ENCODE measurements around the gene ESPNL.
"Not testable (repeated sequence)": the region's sequence is repeated elsewhere in the genome, so short reads cannot be mapped to it uniquely, and the experiment has no call there.

Gene ESPNL, protein sequence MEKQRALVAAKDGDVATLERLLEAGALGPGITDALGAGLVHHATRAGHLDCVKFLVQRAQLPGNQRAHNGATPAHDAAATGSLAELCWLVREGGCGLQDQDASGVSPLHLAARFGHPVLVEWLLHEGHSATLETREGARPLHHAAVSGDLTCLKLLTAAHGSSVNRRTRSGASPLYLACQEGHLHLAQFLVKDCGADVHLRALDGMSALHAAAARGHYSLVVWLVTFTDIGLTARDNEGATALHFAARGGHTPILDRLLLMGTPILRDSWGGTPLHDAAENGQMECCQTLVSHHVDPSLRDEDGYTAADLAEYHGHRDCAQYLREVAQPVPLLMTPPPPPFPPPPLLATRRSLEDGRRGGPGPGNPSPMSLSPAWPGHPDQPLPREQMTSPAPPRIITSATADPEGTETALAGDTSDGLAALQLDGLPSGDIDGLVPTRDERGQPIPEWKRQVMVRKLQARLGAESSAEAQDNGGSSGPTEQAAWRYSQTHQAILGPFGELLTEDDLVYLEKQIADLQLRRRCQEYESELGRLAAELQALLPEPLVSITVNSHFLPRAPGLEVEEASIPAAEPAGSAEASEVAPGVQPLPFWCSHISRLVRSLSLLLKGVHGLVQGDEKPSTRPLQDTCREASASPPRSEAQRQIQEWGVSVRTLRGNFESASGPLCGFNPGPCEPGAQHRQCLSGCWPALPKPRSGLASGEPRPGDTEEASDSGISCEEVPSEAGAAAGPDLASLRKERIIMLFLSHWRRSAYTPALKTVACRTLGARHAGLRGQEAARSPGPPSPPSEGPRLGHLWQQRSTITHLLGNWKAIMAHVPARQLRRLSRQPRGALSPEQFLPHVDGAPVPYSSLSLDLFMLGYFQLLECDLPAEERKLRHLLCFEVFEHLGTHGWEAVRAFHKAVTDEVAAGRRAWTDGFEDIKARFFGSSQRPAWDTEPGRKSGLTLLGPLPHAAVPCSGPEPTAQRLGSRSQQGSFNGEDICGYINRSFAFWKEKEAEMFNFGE

GRCh38 chr2:238100049-238100820 is at the start of gene ESPNL:
Gene ESPNL, plus strand, starts transcription at chr2:238100340. Its CDS starts 80 bp downstream, at chr2:238100420.
- no peak for DNase-seq (ENCODE audit: low read depth)

DNA sequence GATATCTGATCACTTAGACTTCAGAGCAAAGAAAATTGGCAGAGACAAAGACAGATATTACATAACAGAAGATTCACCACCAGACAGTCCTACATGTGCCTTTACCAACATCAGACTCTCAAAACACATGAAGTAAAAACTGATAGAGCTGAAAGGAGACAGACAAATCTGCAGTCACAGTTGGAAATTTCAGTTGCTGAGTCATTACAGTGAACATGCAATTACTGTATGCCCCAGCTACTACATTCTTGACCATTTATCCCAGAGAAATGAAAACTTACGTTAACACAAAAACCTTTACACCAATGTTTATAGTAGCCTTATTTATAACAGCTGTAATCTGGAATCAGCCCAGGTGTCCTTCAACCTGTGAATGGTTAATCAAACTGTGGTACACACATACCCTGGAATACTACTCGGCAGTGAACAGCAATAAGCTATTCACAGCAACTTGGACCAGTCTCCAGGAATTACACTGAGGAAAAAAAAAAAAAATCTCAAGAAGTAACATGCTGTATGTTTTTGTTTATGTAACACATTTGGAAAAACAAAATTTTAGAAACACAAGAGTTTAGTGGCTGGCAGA is 46.9 kb upstream of the ESPNL start:
- peak; percentile 27 for DNase-seq (ENCODE audit: low read depth)

- DNase-seq (ENCODE audit: low read depth), result no peak
These were observed 44.3 kb upstream of the ESPNL start for GRCh38 chr2:238055841-238056240.

DNA sequence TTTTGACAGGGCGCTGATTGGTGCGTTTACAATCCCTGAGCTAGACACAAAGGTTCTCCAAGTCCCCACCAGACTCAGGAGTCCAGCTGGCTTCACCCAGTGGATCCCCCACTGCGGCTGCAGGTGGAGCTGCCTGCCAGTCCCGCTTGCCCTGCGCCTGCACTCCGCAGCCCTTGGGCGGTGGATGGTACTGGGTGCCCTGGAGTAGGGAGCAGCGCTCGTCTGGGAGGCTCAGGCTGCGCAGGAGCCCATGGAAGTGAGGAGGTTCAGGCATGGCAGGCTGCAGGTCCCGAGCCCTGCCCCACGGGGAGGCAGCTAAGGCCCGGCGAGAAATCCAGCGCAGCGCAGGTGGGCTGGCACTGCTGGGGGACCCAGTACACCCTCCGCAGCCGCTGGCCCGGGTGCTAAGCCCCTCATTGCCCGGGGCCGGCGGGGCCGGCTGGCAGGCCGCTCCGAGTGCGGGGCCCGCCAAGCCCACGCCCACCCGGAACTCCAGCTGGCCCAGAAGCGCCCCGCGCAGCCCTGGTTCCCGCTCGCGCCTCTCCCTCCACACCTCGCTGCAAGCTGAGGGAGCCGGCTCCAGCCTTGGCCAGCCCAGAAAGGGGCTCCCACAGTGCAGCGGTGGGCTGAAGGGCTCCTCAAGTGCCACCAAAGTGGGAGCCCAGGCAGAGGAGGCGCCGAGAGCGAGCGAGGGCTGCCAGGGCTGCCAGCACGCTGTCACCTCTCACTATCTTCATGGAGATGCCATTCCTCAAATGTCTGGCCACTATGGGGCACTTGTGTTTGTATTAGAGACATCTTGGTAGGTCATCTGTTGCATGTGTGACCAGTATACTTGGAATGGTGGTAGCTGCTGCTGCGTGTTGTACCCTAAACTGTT is 42.2 kb upstream of the ESPNL start:
- DNase-seq (ENCODE audit: low read depth), result not testable (repeated sequence)

GRCh38 chr2:238059505-238059904 is 40.6 kb upstream of the ESPNL start:
- DNase-seq (ENCODE audit: low read depth), result no peak

DNA sequence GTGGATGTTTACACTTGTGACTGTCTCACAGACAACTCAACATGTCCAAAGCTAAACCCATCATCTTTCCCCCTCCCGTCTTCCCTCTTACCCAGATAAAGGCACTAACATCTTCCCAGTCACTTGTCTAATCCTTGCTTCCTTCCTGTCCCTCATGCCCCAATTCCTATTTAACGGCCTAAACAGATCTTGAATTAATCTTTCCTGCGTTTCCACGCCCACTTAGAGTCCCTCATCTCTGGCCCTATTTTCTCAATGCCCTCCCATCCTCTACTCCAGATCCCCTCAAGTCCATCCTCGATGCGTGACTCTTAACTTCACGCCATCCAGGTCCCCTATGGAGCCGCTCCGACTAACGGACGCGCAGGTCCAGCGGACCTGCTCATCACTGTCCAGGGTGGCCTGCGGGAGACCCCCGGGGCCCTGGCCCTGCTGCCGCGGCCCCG is 40.0 kb upstream of the ESPNL start:
- peak; percentile 20 for DNase-seq (ENCODE audit: low read depth)

DNA sequence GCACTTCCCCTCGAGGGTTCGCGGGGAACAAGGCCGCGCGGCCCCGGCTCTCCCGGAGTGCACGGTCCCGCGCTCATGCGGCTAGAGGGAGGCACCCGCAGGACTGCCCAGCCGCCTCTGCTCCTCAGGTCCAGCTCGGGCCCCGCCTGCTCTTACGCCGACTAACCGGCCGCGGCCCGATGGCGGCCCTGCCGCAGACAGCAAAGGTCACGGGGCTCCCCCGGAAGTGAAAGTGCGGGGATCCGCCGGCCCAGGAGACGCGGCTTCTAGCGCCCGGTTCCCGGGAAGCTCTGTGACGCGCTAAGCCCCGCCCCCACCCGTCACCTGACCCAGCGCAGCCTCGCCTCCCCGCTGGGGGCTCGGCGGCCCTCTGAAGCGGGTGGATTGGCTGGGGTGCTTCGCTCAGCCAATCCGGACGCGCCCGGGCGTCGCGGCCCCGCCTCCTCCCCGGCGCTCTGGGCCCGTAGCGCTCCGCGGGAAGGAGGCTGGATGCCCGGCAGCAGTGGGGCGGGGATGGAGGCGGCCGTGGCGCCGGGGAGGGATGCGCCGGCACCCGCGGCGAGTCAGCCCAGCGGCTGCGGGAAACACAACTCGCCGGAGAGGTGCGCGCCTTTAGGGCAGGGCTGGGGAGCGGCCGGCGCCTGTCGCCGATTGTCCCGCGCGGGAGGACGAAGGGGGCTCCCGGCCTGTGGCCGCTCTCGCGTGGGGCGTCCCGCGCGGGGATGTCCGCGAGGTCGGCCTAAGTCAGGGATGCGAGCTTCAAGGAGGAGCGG is 39.4 kb upstream of the ESPNL start, which contains the start of gene SCLY:
Gene SCLY (plus strand): TSS at position 460 of the 773 bp plus-strand sequence. CDS start 54 bp downstream, at position 514.
- DNase-seq (ENCODE audit: low read depth), result peak; percentile 96

DNA sequence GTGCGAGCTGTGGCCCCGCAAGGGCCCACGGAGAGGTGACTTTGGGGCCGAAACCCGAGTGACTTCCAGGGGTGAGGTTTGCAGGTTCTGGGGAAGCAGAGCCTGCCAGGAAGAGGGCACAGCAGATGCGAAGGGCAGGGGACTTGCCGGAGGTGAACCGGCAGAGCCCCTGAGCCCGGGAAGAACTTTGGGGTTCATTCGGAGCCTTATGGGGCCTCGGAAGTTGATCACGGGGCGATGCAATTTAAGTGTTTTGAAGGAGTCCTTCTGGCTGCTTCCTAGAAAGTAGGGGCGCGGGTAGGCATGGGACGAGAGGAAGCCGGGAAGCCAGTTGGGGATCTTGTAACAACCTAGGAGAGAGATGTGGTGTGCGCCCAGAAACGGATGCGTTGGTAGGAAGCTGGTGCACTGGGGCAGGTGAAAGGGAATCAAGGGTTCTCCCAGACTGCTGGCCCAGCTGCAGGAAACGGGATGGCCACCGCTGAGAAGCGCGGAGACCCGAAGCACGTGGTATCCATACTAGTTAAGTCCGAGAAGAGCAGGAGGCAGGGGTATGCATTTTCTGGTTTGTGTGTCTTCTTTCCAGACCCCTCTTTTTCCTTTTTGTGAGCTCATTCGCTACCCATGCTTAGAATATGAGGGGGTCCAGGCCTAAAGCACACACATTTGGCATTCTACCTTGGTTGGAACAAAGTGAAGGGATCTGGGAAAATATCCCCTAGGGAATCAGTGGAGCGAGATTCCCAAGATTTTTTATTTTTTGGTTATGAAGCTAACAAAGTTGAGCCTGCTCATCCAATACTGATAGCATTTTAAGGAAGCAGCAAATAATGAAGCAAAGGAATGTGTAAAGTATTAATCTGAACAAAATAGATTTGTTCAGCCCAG is 38.6 kb upstream of the ESPNL start:
- peak; percentile 30 for DNase-seq (ENCODE audit: low read depth)

DNA sequence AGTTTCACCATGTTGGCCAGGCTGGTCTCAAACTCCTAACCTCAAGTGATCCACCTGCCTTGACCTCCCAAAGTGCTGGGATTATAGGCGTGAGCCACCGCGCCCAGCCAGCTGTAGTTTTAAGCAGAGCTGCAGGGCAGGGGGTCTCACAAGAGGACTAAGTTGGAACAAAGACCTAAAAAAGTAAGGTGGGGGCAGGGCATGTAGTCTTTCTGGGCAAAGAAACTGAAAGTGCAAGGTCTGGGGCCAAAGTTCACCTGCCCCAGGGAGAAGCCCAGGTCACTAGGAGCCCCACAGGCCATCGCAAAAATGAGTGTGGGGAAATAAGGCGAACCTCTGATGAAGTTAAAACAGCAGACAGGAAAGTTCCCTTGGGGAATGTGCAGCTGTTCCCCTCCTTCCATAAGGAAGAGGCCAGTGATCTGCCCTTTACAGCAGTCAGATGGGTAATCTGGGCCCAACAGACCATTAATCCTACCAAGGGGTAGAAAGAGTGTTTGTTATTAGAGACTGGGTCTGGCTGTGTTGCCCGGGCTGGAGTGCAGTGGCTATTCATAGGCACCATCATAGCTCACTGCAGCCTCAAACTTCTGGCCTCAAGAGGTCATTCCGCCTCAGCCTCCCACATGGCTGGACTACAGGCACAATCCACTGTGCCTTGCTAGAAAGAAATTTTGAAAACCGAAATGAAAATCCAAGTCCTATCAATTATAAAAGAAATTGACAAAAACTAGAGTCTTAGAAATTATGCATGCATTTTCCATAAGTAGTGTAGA is 36.5 kb upstream of the ESPNL start:
- DNase-seq (ENCODE audit: low read depth), result no peak

DNA sequence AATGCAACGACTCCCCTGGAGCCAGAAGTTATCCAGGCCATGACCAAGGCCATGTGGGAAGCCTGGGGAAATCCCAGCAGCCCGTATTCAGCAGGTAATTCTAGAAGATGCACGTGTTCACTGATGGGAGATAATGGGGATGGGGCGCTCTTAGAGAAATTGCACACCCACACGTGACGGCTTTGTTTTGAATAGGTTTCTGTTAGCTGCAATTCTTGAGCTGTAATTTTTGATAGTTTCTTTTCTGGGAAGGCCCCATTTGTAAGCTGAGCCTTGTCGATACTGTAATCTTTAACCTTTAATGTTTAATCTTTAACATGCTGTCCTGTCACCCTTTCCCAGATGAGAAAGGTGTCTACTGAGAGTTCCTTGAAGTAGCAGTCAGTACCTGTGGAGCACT is 35.8 kb upstream of the ESPNL start:
- DNase-seq (ENCODE audit: low read depth), result no peak

DNA sequence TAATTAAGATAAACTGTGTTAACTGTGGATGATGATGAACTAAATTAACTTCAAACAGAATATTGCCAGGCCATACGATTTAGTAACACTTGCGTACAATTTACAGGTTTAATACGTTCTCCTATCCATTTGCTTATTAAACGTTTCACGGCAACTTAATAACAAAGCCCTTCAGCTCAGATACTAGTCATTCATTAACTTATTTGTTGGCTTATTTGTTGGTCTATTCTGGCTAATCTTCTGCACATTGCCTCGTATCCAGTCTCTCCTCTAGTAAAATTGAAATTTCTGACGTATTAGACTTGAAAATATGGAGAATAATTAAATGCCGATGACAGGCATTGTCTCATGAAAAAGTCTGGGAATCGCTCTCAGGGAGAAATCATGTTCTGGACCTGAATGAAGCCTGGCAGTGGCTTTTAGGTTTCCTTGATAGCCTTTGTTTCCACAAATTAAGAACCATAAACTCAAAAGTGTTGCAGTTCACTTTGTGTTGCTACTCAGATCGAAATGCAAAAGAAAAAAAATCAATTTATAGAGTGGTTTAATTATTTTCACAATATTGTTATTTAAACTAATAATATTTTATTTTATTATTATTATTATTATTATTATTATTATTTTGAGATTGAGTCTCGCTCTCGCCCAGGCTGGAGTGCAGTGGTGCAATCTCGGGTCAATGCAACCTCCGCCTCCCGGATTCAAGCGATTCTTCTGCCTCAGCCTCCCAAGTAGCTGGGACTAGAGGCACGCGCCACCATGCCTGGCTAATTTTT is 34.9 kb upstream of the ESPNL start:
- no peak for DNase-seq (ENCODE audit: low read depth)

GRCh38 chr2:238066218-238066617 is 33.9 kb upstream of the ESPNL start:
- DNase-seq (ENCODE audit: low read depth), result no peak

DNA sequence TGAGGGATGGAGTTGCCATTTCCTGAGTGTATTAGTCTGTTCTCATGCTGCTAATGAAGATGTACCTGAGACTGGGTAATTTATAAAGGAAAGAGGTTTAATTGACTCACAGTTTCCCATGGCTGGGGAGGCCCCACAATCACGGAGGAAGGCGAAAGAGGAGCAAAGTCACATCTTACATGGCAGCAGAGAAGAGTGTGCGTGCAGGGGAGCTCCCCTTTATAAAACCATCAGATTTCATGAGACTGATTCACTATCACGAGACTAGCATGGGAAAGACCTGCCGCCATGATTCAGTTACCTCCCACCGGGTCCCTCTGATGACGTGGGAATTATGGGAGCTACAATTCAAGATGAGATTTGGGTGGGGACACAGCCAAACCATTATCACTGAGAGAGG is 33.4 kb upstream of the ESPNL start:
- not testable (repeated sequence) for DNase-seq (ENCODE audit: low read depth)

- no peak for DNase-seq (ENCODE audit: low read depth)
These were observed 32.2 kb upstream of the ESPNL start for GRCh38 chr2:238067939-238068338.

- no peak for DNase-seq (ENCODE audit: low read depth)
These were observed 31.0 kb upstream of the ESPNL start for GRCh38 chr2:238069021-238069709.

DNA sequence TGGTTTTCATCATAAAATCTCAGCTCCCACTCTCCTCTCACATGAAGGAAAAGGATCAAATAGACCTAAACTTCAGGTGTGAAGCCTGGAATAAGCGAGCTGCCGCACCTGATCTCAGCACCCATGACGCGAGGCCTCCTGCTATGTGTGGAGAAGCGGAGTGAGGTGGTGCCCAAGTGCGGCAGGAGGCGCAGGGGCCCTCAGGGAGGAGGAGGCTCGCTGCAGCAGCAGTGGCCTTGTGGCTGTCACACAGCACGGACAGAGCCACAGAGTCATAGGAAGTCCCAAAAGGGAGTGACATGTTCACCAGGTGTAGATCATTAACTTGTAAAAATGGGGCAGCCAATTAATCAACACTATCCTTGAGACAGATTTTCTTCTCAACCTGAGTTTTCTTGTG is 30.3 kb upstream of the ESPNL start:
- DNase-seq (ENCODE audit: low read depth), result no peak

Measured in amniotic epithelial cell (primary cell).